Neural progenitor cell (in vitro differentiated cells): ENCODE data around the gene PRKAG1.

Source experiments
- CTCF ChIP-seq: fragments of 200-600 bp; sonication (generic); IDR thresholded peaks from 2 replicates; pipeline ENCODE4 v1.5.1; 2017; ENCODE audit warnings: antibody characterized with exemption, mild to moderate bottlenecking
- EZH2 ChIP-seq: fragments of 200-600 bp; sonication (generic); IDR thresholded peaks from 2 replicates; pipeline ENCODE4 v1.6.1; 2017; ENCODE audit warnings: antibody characterized with exemption, mild to moderate bottlenecking, moderate library complexity
- EZH2phosphoT487 ChIP-seq: fragments of 200-600 bp; sonication (generic); IDR thresholded peaks from 2 replicates; pipeline ENCODE4 v1.6.1; 2017; ENCODE audit warnings: antibody characterized with exemption

DNA sequence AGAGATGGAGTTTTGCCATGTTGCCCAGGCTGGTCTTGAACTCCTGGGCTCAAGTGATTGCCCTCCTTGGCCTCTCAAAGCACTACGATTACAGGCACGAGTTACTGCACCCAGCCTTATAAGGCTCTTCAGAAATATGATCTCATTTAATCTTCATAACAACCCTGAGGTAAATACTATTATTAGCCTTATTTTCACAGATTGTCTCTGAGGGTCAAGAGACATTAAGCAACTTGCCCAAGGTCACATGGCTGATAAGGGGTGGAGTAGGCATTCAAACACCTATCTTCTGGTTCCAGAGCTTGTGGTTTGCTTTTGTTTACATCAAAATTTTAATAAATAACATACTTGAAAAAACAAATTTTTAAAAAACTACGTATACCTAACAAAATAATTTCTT lies 5.1 kb downstream of the PRKAG1 start:
- TF ChIP-seq CTCF (no peak), EZH2phosphoT487 (no peak), EZH2 (no peak)
